ENCODE measurements around the gene PDGFC.

DNA sequence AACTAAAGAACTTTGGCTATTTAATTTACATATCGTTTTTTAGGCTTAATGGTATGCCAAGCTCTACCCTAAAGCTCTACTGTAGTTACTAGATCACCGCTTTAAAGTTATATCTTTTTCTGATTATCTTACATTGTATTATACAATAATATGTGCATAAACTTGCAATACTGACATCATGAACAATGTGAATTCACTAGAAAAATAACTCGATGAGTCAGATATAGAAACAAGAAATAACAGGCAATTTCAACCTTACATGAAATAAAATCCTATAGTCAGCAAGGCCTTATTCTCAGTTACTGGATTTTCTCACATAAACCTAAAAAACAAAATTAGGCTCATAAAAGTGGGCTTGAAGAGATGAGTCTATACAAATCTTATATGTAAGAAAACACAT lies 32.5 kb downstream of the PDGFC start:
- TF ChIP-seq, protein P1, sequence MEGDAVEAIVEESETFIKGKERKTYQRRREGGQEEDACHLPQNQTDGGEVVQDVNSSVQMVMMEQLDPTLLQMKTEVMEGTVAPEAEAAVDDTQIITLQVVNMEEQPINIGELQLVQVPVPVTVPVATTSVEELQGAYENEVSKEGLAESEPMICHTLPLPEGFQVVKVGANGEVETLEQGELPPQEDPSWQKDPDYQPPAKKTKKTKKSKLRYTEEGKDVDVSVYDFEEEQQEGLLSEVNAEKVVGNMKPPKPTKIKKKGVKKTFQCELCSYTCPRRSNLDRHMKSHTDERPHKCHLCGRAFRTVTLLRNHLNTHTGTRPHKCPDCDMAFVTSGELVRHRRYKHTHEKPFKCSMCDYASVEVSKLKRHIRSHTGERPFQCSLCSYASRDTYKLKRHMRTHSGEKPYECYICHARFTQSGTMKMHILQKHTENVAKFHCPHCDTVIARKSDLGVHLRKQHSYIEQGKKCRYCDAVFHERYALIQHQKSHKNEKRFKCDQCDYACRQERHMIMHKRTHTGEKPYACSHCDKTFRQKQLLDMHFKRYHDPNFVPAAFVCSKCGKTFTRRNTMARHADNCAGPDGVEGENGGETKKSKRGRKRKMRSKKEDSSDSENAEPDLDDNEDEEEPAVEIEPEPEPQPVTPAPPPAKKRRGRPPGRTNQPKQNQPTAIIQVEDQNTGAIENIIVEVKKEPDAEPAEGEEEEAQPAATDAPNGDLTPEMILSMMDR (IDR thresholded peaks at IDR 0.05; ENCODE audit: extremely low read depth in 1 of 2, insufficient read depth in 1 of 2, low read depth in 1 of 2, low read length in 2 of 2), result no peak
- TF ChIP-seq EZH2 (IDR thresholded peaks at IDR 0.05; ENCODE audit: borderline replicate concordance, low read depth, low read length, severe bottlenecking) (no peak), POLR2A (IDR thresholded peaks at IDR 0.05; ENCODE audit: low read depth, low read length) (no peak), POLR2AphosphoS5 (IDR thresholded peaks at IDR 0.05; ENCODE audit: insufficient read depth, low read depth, low read length) (no peak), FOS (IDR thresholded peaks at IDR 0.05; ENCODE audit: borderline replicate concordance, insufficient read depth, low read length) (peak; percentile 24), MYC (IDR thresholded peaks at IDR 0.05; ENCODE audit: low read depth, low read length) (no peak)

Measured in endothelial cell of umbilical vein (primary cell).